WTC11 (cell line): ENCODE data around the gene PHAF1. TPM values are rescaled to one million over a fixed set of nuclear protein-coding genes. Genes with fewer than 3 reads are reported as not detected.

ENCODE experiments used
- ATAC-seq: fragments of 200-7000 bp; cut with Tn5 transposase; 2 replicates; pipeline ENCODE4 v1.10.0; 2021; ENCODE audit warnings: mild to moderate bottlenecking, moderate library complexity
- CTCF ChIA-PET: fragments of 300-600 bp; sonication (Branson Sonifier 250); formaldehyde crosslinking; loops from one replicate; lab custom pipeline; 2021; ENCODE audit warnings: antibody characterized with exemption; lab: Charles Lee
- POLR2A ChIA-PET: fragments of 350-600 bp; sonication (Branson Sonifier 250); formaldehyde crosslinking; loops from one replicate; lab custom pipeline; 2021; ENCODE audit warnings: antibody characterized with exemption; lab: Charles Lee
- DNase-seq: peaks from one replicate; pipeline ENCODE4 v3.0.0; 2021; ENCODE audit warnings: low spot score
- H3K27ac Mint-ChIP-seq: 2 replicates; pipeline ENCODE4 v1.8.0; 2021; ENCODE audit warnings: mixed read lengths
- H3K27me3 Mint-ChIP-seq: 2 replicates; pipeline ENCODE4 v1.8.0; 2021; ENCODE audit warnings: low read depth, mild to moderate bottlenecking, moderate library complexity, mixed read lengths
- H3K36me3 Mint-ChIP-seq: 2 replicates; pipeline ENCODE4 v1.8.0; 2021; ENCODE audit warnings: mixed read lengths
- H3K4me1 Mint-ChIP-seq: 2 replicates; pipeline ENCODE4 v1.8.0; 2022; ENCODE audit warnings: mixed read lengths
- H3K4me3 Mint-ChIP-seq: 2 replicates; pipeline ENCODE4 v1.8.0; 2021; ENCODE audit warnings: mild to moderate bottlenecking, moderate library complexity, mixed read lengths
- H3K9me3 Mint-ChIP-seq: 2 replicates; pipeline ENCODE4 v1.8.0; 2021; ENCODE audit warnings: mixed read lengths
- ETV6 ChIP-seq: sonication (generic); formaldehyde crosslinking; IDR thresholded peaks from 2 replicates; pipeline ENCODE4 v1.8.1; 2022; ENCODE audit warnings: mild to moderate bottlenecking, missing genetic modification reagents
- FOXK1 ChIP-seq: sonication (generic); formaldehyde crosslinking; IDR thresholded peaks from 2 replicates; pipeline ENCODE4 v1.8.0; 2022; ENCODE audit warnings: mild to moderate bottlenecking, moderate library complexity, missing genetic modification reagents
- NFYB ChIP-seq: sonication (generic); formaldehyde crosslinking; conservative IDR thresholded peaks from 2 replicates; pipeline ENCODE4 v1.8.0; 2022; ENCODE audit warnings: low read depth, missing genetic modification reagents
- PRRX2 ChIP-seq: fragments of 250-450 bp; sonication (Bioruptor Pico); IDR thresholded peaks from 2 replicates; pipeline ENCODE4 v1.8.0; 2021; ENCODE audit warnings: mild to moderate bottlenecking
- SMAD4 ChIP-seq: sonication (generic); formaldehyde crosslinking; IDR thresholded peaks from 2 replicates; pipeline ENCODE4 v1.8.0; 2022; ENCODE audit warnings: mild to moderate bottlenecking, missing genetic modification reagents
- TEAD4 ChIP-seq: sonication (generic); formaldehyde crosslinking; IDR thresholded peaks from 2 replicates; pipeline ENCODE4 v1.8.0; 2022; ENCODE audit warnings: mild to moderate bottlenecking, missing genetic modification reagents
- USF2 ChIP-seq: sonication (generic); formaldehyde crosslinking; IDR thresholded peaks from 2 replicates; pipeline ENCODE4 v1.8.1; 2023; ENCODE audit warnings: mild to moderate bottlenecking, missing genetic modification reagents, moderate library complexity
- ZBTB21 ChIP-seq: sonication (generic); formaldehyde crosslinking; IDR thresholded peaks from 2 replicates; pipeline ENCODE4 v1.8.1; 2023; ENCODE audit warnings: mild to moderate bottlenecking, missing genetic modification reagents, borderline replicate concordance
- ZNF219 ChIP-seq: sonication (generic); formaldehyde crosslinking; IDR thresholded peaks from 2 replicates; pipeline ENCODE4 v1.8.0; 2023; ENCODE audit warnings: missing genetic modification reagents, mild to moderate bottlenecking, borderline replicate concordance
- ZNF232 ChIP-seq: sonication (generic); formaldehyde crosslinking; IDR thresholded peaks from 2 replicates; pipeline ENCODE4 v1.8.0; 2022; ENCODE audit warnings: mild to moderate bottlenecking, missing genetic modification reagents
- ZNF263 ChIP-seq: sonication (generic); formaldehyde crosslinking; IDR thresholded peaks from 2 replicates; pipeline ENCODE4 v1.8.1; 2022; ENCODE audit warnings: low read depth, mild to moderate bottlenecking, moderate library complexity, missing genetic modification reagents
- total RNA-seq: library from RNA; stranded (reverse); gene quantifications from 3 replicates; pipeline ENCODE4 v1.2.3, GENCODE V29; 2021
- TF ChIP-seq, protein P1 (sequence below): sonication (generic); formaldehyde crosslinking; IDR thresholded peaks from 2 replicates; pipeline ENCODE4 v1.8.1; 2022; ENCODE audit warnings: low read depth, mild to moderate bottlenecking, moderate library complexity, missing genetic modification reagents, borderline replicate concordance
- TF ChIP-seq, protein P2 (sequence below): sonication (generic); formaldehyde crosslinking; IDR thresholded peaks from 2 replicates; pipeline ENCODE4 v1.8.0; 2023; ENCODE audit warnings: missing genetic modification reagents, mild to moderate bottlenecking, borderline replicate concordance
- TF ChIP-seq, protein P3 (sequence below): fragments of 200-600 bp; IDR thresholded peaks from 2 replicates; pipeline ENCODE4 v1.8.0; 2022; ENCODE audit warnings: antibody characterized with exemption
- TF ChIP-seq, protein P4 (sequence below): sonication (generic); formaldehyde crosslinking; IDR thresholded peaks from 2 replicates; pipeline ENCODE4 v1.8.1; 2023; ENCODE audit warnings: mild to moderate bottlenecking, missing genetic modification reagents

Gene PHAF1
- total RNA-seq, 1 experiment from 2014 or later = 18.8 TPM

- TF ChIP-seq, protein P1, sequence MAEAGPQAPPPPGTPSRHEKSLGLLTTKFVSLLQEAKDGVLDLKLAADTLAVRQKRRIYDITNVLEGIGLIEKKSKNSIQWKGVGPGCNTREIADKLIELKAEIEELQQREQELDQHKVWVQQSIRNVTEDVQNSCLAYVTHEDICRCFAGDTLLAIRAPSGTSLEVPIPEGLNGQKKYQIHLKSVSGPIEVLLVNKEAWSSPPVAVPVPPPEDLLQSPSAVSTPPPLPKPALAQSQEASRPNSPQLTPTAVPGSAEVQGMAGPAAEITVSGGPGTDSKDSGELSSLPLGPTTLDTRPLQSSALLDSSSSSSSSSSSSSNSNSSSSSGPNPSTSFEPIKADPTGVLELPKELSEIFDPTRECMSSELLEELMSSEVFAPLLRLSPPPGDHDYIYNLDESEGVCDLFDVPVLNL = peak; percentile 66; the same call in 1 of the 2 replicates
- TF ChIP-seq SMAD4 (CRISPR knock-in tag) = peak; percentile 61; the same call in 1 of the 2 replicates
- TF ChIP-seq, protein P2, sequence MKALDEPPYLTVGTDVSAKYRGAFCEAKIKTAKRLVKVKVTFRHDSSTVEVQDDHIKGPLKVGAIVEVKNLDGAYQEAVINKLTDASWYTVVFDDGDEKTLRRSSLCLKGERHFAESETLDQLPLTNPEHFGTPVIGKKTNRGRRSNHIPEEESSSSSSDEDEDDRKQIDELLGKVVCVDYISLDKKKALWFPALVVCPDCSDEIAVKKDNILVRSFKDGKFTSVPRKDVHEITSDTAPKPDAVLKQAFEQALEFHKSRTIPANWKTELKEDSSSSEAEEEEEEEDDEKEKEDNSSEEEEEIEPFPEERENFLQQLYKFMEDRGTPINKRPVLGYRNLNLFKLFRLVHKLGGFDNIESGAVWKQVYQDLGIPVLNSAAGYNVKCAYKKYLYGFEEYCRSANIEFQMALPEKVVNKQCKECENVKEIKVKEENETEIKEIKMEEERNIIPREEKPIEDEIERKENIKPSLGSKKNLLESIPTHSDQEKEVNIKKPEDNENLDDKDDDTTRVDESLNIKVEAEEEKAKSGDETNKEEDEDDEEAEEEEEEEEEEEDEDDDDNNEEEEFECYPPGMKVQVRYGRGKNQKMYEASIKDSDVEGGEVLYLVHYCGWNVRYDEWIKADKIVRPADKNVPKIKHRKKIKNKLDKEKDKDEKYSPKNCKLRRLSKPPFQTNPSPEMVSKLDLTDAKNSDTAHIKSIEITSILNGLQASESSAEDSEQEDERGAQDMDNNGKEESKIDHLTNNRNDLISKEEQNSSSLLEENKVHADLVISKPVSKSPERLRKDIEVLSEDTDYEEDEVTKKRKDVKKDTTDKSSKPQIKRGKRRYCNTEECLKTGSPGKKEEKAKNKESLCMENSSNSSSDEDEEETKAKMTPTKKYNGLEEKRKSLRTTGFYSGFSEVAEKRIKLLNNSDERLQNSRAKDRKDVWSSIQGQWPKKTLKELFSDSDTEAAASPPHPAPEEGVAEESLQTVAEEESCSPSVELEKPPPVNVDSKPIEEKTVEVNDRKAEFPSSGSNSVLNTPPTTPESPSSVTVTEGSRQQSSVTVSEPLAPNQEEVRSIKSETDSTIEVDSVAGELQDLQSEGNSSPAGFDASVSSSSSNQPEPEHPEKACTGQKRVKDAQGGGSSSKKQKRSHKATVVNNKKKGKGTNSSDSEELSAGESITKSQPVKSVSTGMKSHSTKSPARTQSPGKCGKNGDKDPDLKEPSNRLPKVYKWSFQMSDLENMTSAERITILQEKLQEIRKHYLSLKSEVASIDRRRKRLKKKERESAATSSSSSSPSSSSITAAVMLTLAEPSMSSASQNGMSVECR (CRISPR knock-in tag) = peak; percentile 86
- no peak for TF ChIP-seq PRRX2 (CRISPR knock-in tag)
Observed at GRCh38 chr16:67154578-67155294, 45.0 kb downstream of the PHAF1 start (continued).

DNA sequence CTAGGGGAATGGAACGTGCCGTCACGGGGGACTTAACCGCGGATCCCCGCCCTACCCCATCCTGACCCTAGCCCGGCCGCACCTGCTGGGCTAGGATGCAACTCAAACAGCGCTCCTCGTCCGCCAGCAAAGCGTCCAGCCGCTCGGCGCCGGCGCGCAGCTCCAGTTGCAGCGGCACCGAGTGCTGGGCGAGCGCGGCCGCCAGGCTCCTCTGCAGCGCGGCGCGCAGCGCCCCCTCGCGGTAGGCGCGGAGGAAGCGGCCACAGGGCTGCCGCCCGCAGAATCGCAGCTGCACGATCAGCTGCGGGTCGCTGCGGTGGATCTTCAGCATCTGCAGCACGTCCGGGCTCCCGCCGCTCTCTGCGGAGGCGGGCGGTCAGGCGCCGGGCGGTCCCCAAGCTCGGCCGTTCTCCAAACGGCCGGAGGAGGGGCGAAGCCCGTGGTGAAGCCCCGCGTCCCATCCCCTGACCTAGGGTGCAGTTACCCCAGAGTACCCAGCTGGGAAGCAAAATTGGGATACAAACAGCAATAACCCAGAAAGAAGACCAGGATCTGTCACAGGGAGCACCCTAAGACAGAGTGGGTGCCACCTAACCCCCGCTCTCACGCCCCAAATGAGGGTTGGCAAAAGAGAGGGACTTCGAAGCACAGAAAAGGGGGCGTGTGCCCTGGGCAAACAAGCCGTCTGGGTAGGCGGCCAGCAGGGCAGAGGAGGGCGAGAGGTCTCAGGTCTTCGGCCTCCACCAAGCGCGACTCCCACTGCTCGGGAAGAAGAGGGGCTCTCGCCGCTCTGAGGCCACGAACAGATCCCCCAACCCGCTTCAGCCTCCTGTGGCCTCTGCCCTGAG lies 45.8 kb downstream of the PHAF1 start:
- DNase-seq = peak; percentile 88
- peaks cover 21% of the 10 kb centered on the region for H3K4me1 Mint-ChIP-seq
- ChIA-PET CTCF (interaction anchor here (0.6 to 15.3 kb wide), 84 partner anchors 11 to 468 kb away, joined by 3 to 386 read pairs (median 5); partner anchors contain the start of genes CBFB, CES3, E2F4 and ELMO3), POLR2A (interaction anchor here (0.5 to 1.2 kb wide), 5 partner anchors 13 to 647 kb away, joined by 3 to 5 read pairs (median 4); no protein-coding TSS in a partner anchor)
- peak; percentile 36 for ATAC-seq
- peak overlapping the region; percentile 70 for H3K4me3 Mint-ChIP-seq
- H3K36me3 Mint-ChIP-seq = no peaks in the 10 kb centered on the region
- H3K9me3 Mint-ChIP-seq = no peaks in the 10 kb centered on the region
- no peak overlapping the region for H3K27ac Mint-ChIP-seq
- peaks cover 97% of the 10 kb centered on the region for H3K27me3 Mint-ChIP-seq
- TF ChIP-seq FOXK1 (CRISPR knock-in tag) = 0 out of 2 replicates have a peak, but pooled peaks have one; percentile 59
- peak; percentile 60; the same call in 1 of the 2 replicates for TF ChIP-seq ZBTB21
- TF ChIP-seq NFYB (CRISPR knock-in tag) = no peak
- TF ChIP-seq, protein P2 (CRISPR knock-in tag) = peak; percentile 12; the same call in 1 of the 2 replicates
- TF ChIP-seq, protein P3, sequence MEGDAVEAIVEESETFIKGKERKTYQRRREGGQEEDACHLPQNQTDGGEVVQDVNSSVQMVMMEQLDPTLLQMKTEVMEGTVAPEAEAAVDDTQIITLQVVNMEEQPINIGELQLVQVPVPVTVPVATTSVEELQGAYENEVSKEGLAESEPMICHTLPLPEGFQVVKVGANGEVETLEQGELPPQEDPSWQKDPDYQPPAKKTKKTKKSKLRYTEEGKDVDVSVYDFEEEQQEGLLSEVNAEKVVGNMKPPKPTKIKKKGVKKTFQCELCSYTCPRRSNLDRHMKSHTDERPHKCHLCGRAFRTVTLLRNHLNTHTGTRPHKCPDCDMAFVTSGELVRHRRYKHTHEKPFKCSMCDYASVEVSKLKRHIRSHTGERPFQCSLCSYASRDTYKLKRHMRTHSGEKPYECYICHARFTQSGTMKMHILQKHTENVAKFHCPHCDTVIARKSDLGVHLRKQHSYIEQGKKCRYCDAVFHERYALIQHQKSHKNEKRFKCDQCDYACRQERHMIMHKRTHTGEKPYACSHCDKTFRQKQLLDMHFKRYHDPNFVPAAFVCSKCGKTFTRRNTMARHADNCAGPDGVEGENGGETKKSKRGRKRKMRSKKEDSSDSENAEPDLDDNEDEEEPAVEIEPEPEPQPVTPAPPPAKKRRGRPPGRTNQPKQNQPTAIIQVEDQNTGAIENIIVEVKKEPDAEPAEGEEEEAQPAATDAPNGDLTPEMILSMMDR = peak; percentile 97
- no peak for TF ChIP-seq ZNF232 (CRISPR knock-in tag)
- no peak for TF ChIP-seq ZNF219 (CRISPR knock-in tag)
- TF ChIP-seq ETV6 (CRISPR knock-in tag) = peak; percentile 75; the same call in 1 of the 2 replicates
- TF ChIP-seq ZNF263 (CRISPR knock-in tag) = no peak
- TF ChIP-seq, protein P4, sequence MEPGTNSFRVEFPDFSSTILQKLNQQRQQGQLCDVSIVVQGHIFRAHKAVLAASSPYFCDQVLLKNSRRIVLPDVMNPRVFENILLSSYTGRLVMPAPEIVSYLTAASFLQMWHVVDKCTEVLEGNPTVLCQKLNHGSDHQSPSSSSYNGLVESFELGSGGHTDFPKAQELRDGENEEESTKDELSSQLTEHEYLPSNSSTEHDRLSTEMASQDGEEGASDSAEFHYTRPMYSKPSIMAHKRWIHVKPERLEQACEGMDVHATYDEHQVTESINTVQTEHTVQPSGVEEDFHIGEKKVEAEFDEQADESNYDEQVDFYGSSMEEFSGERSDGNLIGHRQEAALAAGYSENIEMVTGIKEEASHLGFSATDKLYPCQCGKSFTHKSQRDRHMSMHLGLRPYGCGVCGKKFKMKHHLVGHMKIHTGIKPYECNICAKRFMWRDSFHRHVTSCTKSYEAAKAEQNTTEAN (CRISPR knock-in tag) = no peak
- no peak for TF ChIP-seq TEAD4 (CRISPR knock-in tag)
- TF ChIP-seq USF2 (CRISPR knock-in tag) = 0 out of 2 replicates have a peak, but pooled peaks have one; percentile 30
